ENCODE measurements around the gene CHMP2A. TPM values are rescaled to one million over a fixed set of nuclear protein-coding genes. Genes with fewer than 3 reads are reported as not detected.
"Not testable (repeated sequence)": the region's sequence is repeated elsewhere in the genome, so short reads cannot be mapped to it uniquely, and the experiment has no call there.

CHMP2A gene
- total and polyA plus RNA-seq, 10 of the 15 experiments (the other 5 are each of a cell fraction or from before 2014, with no cell fraction given), result 69.5 to 172 (median 109) TPM

- no peak for TF ChIP-seq SRF (IDR thresholded peaks at IDR 0.05; ENCODE audit: low read depth in 2 of 2, low read length in 2 of 2)
- TF ChIP-seq NR2C1 (IDR thresholded peaks at IDR 0.05), result no peak
- TF ChIP-seq ZBTB33 (IDR thresholded peaks at IDR 0.05), result no peak
Observed at GRCh38 chr19:58543826-58544590, 10.9 kb downstream of the CHMP2A start, which contains the start of gene TRIM28 (continued).

- in situ Hi-C loops (cut with MboI); H3K9me3 ChIP-seq (replicated peaks; ENCODE audit: control insufficient read depth, insufficient read depth, low read length); H3K9ac ChIP-seq (ENCODE audit: control insufficient read depth, insufficient read depth, low read length); H3K27me3 ChIP-seq (replicated peaks in 1 of 2; ENCODE audit: control insufficient read depth in 2 of 2, insufficient read depth in 2 of 2, low read length in 1 of 2); H3K27ac ChIP-seq (ENCODE audit: control insufficient read depth, insufficient read depth); H2AFZ ChIP-seq (ENCODE audit: control insufficient read depth, low read depth, low read length); FAIRE-seq; intact Hi-C loops (cut with micrococcal nuclease; ENCODE audit: unreplicated experiment); BruUV-seq (replicated peaks); H3K4me2 ChIP-seq (ENCODE audit: control insufficient read depth, insufficient read depth); DNase-seq (ENCODE audit: low read depth, low spot score); H3K4me1 ChIP-seq (ENCODE audit: control insufficient read depth, insufficient read depth, low read length); ATAC-seq; H3K4me3 ChIP-seq: not testable (repeated sequence)
- SMC1A ChIA-PET (ENCODE audit: uncharacterized antibody, unreplicated experiment), result interaction anchor here (1.9 kb wide), 1 partner anchor 22 kb away, joined by 14 read pairs; the partner anchor contains the start of gene ZBTB45
- RAD21 ChIA-PET (ENCODE audit: unreplicated experiment), result interaction anchor here (1.4 to 2.6 kb wide), 2 partner anchors 12 to 22 kb away, joined by 9 to 25 read pairs; partner anchors contain the start of genes CHMP2A and ZBTB45
- Histone ChIP-seq H4K20me1 (ENCODE audit: control insufficient read depth, insufficient read depth) (peaks cover 19% of the 10 kb centered on the region), H3K36me3 (ENCODE audit: control insufficient read depth in 2 of 2, insufficient read depth in 2 of 2, low read length in 1 of 2) (peaks cover 8 to 16% of the 10 kb centered on the region in 2 experiments; a peak in 3 of 4 replicates), H3K79me2 (ENCODE audit: control insufficient read depth, insufficient read depth, low read length) (peaks cover 33% of the 10 kb centered on the region)
- POLR2A ChIA-PET, result interaction anchor here (0.6 to 3.6 kb wide), 6 partner anchors 12 to 180 kb away, joined by 3 to 41 read pairs (median 12); partner anchors contain the start of genes CHMP2A, ZBTB45 and ZNF497
- CTCF ChIA-PET, result interaction anchor here (1.7 kb wide), 1 partner anchor 33 kb away, joined by 4 read pairs; no protein-coding TSS in a partner anchor
- WGBS (ENCODE audit: insufficient coverage, insufficient replicate concordance, low lambda C conversion rate, missing lambda C conversion rate), result 65% methylated on average over 18 of the region's 18 CpGs
Observed at GRCh38 chr19:58542641-58543372, 12.1 kb downstream of the CHMP2A start.

GRCh38 chr19:58539169-58539559 lies 15.7 kb downstream of the CHMP2A start:
- H3K4me1 ChIP-seq (ENCODE audit: control insufficient read depth, insufficient read depth, low read length); H2AFZ ChIP-seq (ENCODE audit: control insufficient read depth, low read depth, low read length); SMC1A ChIA-PET (ENCODE audit: uncharacterized antibody, unreplicated experiment); intact Hi-C loops (cut with micrococcal nuclease; ENCODE audit: unreplicated experiment); in situ Hi-C loops (cut with MboI); ATAC-seq; H3K36me3 ChIP-seq (ENCODE audit: control insufficient read depth in 2 of 2, insufficient read depth in 2 of 2, low read length in 1 of 2); H3K9ac ChIP-seq (ENCODE audit: control insufficient read depth, insufficient read depth, low read length); RAD21 ChIA-PET (ENCODE audit: unreplicated experiment); FAIRE-seq; DNase-seq (ENCODE audit: low read depth, low spot score); H3K27me3 ChIP-seq (replicated peaks in 1 of 2; ENCODE audit: control insufficient read depth in 2 of 2, insufficient read depth in 2 of 2, low read length in 1 of 2); H4K20me1 ChIP-seq (ENCODE audit: control insufficient read depth, insufficient read depth); H3K27ac ChIP-seq (ENCODE audit: control insufficient read depth, insufficient read depth); CTCF ChIA-PET; H3K4me3 ChIP-seq; H3K9me3 ChIP-seq (replicated peaks; ENCODE audit: control insufficient read depth, insufficient read depth, low read length); POLR2A ChIA-PET; BruUV-seq (replicated peaks); H3K79me2 ChIP-seq (ENCODE audit: control insufficient read depth, insufficient read depth, low read length); H3K4me2 ChIP-seq (ENCODE audit: control insufficient read depth, insufficient read depth): not testable (repeated sequence)

Measured in GM12878 (cell line).